Central memory CD8-positive, alpha-beta T cell (primary cell): ENCODE results near the gene PAFAH1B2.

Experiments used
- ATAC-seq: fragments of 150-1000 bp; cut with Tn5 transposase; replicated peaks from 2 replicates; pipeline ENCODE4 v1.10.0; 2022; ENCODE audit warnings: mild to moderate bottlenecking, moderate FRiP score, moderate number of reproducible peaks; ENCODE audit not compliant: poor library complexity, severe bottlenecking; ENCODE audit errors: extremely low read depth
- DNase-seq, 2 donors: peaks; one replicate each; pipeline ENCODE4 v3.0.0; 2021; ENCODE audit warnings: low spot score in 2 of 2
- H3K27ac Mint-ChIP-seq: one replicate; pipeline ENCODE4 v1.8.0; 2022; ENCODE audit warnings: low read depth, mild to moderate bottlenecking, moderate library complexity, mixed read lengths
- H3K27me3 Mint-ChIP-seq: one replicate; pipeline ENCODE4 v1.8.0; 2022; ENCODE audit warnings: mixed read lengths
- H3K36me3 Mint-ChIP-seq: one replicate; pipeline ENCODE4 v1.8.0; 2022; ENCODE audit warnings: mild to moderate bottlenecking, moderate library complexity, mixed read lengths; ENCODE audit not compliant: insufficient read depth
- H3K4me1 Mint-ChIP-seq: one replicate; pipeline ENCODE4 v1.8.0; 2022; ENCODE audit warnings: mixed read lengths
- H3K4me3 Mint-ChIP-seq: one replicate; pipeline ENCODE4 v1.8.0; 2022; ENCODE audit warnings: mild to moderate bottlenecking, moderate library complexity, mixed read lengths
- H3K9me3 Mint-ChIP-seq: one replicate; pipeline ENCODE4 v1.8.0; 2022; ENCODE audit warnings: mixed read lengths

The PAFAH1B2 gene, protein sequence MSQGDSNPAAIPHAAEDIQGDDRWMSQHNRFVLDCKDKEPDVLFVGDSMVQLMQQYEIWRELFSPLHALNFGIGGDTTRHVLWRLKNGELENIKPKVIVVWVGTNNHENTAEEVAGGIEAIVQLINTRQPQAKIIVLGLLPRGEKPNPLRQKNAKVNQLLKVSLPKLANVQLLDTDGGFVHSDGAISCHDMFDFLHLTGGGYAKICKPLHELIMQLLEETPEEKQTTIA

GRCh38 chr11:117143871-117144476 lies at the start of gene PAFAH1B2:
PAFAH1B2 (plus strand) TSS chr11:117144287; CDS start chr11:117152448, 8,161 bp downstream.
- H3K36me3 Mint-ChIP-seq = peaks cover 27% of the 10 kb centered on the region
- H3K4me3 Mint-ChIP-seq = peak within 1 kb of the TSS; percentile 97
- ATAC-seq (peak; percentile 91), DNase-seq (peak; percentile 84 to 89)
- peak within 1 kb of the TSS; percentile 89 for H3K27ac Mint-ChIP-seq
- no peaks in the 10 kb centered on the region for H3K9me3 Mint-ChIP-seq
- H3K27me3 Mint-ChIP-seq = peaks cover 28% of the 10 kb centered on the region
- H3K4me1 Mint-ChIP-seq = peaks cover 41% of the 10 kb centered on the region

DNA sequence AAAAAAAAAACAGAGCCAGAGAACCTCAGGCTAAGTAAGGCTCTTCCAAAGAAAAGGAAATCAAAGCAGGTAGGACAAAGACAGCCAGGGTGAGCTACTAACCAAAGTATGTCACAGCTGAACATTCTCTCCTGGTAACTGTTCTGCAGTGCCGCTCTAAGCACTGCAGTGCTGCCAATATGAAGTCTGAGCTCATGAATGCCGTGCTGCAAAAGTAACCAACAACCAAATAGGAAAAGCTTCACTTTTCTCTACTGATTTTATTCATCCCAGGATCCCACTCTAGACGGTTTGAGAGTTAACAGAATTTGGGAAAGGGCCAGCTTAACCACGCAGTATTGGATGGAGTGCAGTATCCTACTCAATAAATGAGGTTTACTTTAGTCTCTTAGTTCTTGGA lies 49.3 kb upstream of the PAFAH1B2 start:
- H3K27ac Mint-ChIP-seq = peak overlapping the region; percentile 99

DNA sequence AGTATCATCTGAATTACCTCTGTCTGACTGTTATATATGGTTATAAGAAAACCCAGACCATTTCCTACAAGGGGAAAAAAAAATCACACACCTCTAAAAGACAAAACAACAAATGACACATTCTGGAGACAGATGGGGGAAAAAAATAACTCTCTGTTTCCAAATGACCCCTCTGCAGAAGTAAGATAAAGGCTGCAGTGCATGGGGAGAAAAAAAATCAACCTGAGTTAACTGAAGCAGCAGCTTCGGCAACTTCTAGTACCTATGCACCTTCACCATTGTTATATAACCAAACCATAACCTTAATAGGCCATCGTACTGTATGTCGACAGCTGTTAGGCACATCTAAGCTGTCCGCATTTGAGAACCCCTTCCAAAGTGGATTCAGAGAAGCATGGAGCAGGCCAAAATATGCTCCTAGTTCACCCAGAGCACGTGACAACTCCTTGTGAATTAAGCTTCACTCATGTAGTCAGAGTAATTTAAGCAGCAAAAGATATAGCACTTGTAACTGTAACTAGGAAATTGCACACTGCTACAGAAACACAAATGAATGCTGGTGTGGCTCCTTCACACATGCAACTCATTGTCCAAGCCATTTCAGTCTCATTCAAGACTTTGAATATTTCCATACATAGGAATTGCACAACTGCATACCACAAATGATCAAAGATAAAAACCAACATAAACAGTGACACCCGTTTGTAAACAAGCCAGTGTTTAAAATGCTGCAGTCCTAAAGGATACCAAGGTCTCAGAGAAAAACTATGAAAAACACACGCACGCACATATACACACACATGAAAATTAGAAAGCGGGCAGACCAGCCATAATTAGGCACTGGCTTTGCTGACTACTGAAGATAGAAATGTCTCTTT lies 48.6 kb upstream of the PAFAH1B2 start:
- H3K27ac Mint-ChIP-seq = peak overlapping the region; percentile 99
- peaks cover 80% of the 10 kb centered on the region for H3K4me1 Mint-ChIP-seq
- DNase-seq = no peak
- H3K9me3 Mint-ChIP-seq = peaks cover 6% of the 10 kb centered on the region
- H3K4me3 Mint-ChIP-seq = peak overlapping the region; percentile 88
- no peak for ATAC-seq
- H3K27me3 Mint-ChIP-seq = no peaks in the 10 kb centered on the region
- peaks cover 43% of the 10 kb centered on the region for H3K36me3 Mint-ChIP-seq

More for the DNA sequence above, 49.3 kb upstream of the PAFAH1B2 start:
- H3K36me3 Mint-ChIP-seq = peaks cover 48% of the 10 kb centered on the region
- no peak for ATAC-seq
- no peaks in the 10 kb centered on the region for H3K27me3 Mint-ChIP-seq
- H3K9me3 Mint-ChIP-seq = peaks cover 6% of the 10 kb centered on the region
- peak overlapping the region; percentile 88 for H3K4me3 Mint-ChIP-seq
- DNase-seq = no peak
- H3K4me1 Mint-ChIP-seq = peaks cover 87% of the 10 kb centered on the region

- Mint-ChIP-seq H3K27ac (peak overlapping the region; percentile 99), H3K36me3 (peaks cover 39% of the 10 kb centered on the region), H3K4me1 (peaks cover 75% of the 10 kb centered on the region), H3K4me3 (peak overlapping the region; percentile 88), H3K27me3 (no peaks in the 10 kb centered on the region), H3K9me3 (peaks cover 6% of the 10 kb centered on the region)
- DNase-seq (peak in 1 of 2 donors; percentile 46), ATAC-seq (peak; percentile 28)
Observed at GRCh38 chr11:117096201-117096991, 47.7 kb upstream of the PAFAH1B2 start.

GRCh38 chr11:117097014-117097388 lies 47.1 kb upstream of the PAFAH1B2 start:
- Mint-ChIP-seq H3K27me3 (no peaks in the 10 kb centered on the region), H3K4me3 (peak overlapping the region; percentile 88), H3K27ac (peak overlapping the region; percentile 99), H3K4me1 (peaks cover 69% of the 10 kb centered on the region), H3K36me3 (peaks cover 39% of the 10 kb centered on the region), H3K9me3 (peaks cover 5% of the 10 kb centered on the region)
- DNase-seq = no peak
- ATAC-seq = no peak

GRCh38 chr11:117097389-117098268 lies 46.5 kb upstream of the PAFAH1B2 start:
- Mint-ChIP-seq H3K27ac (peak overlapping the region; percentile 99), H3K36me3 (peaks cover 39% of the 10 kb centered on the region), H3K27me3 (no peaks in the 10 kb centered on the region), H3K4me3 (peak overlapping the region; percentile 88), H3K4me1 (peaks cover 62% of the 10 kb centered on the region), H3K9me3 (no peaks in the 10 kb centered on the region)
- DNase-seq (peak; percentile 20 to 29), ATAC-seq (peak; percentile 12)

- Mint-ChIP-seq H3K36me3 (peaks cover 34% of the 10 kb centered on the region), H3K4me3 (peak within 1 kb of the TSS; percentile 88), H3K27ac (peak within 1 kb of the TSS; percentile 99), H3K9me3 (no peaks in the 10 kb centered on the region), H3K27me3 (no peaks in the 10 kb centered on the region), H3K4me1 (peaks cover 53% of the 10 kb centered on the region)
- DNase-seq = peak; percentile 85 to 91
- ATAC-seq = peak; percentile 74
Observed at GRCh38 chr11:117098269-117099232, 45.5 kb upstream of the PAFAH1B2 start, which contains the start of gene SIK3. SIK3 (minus strand) TSS chr11:117098428; CDS start chr11:117098415, 13 bp downstream.

GRCh38 chr11:117099696-117100095 lies 44.4 kb upstream of the PAFAH1B2 start:
- Mint-ChIP-seq H3K36me3 (peaks cover 31% of the 10 kb centered on the region), H3K9me3 (no peaks in the 10 kb centered on the region), H3K27me3 (no peaks in the 10 kb centered on the region), H3K27ac (peak overlapping the region; percentile 99), H3K4me3 (peak overlapping the region; percentile 88), H3K4me1 (peaks cover 43% of the 10 kb centered on the region)
- no peak for DNase-seq
- ATAC-seq = no peak

DNA sequence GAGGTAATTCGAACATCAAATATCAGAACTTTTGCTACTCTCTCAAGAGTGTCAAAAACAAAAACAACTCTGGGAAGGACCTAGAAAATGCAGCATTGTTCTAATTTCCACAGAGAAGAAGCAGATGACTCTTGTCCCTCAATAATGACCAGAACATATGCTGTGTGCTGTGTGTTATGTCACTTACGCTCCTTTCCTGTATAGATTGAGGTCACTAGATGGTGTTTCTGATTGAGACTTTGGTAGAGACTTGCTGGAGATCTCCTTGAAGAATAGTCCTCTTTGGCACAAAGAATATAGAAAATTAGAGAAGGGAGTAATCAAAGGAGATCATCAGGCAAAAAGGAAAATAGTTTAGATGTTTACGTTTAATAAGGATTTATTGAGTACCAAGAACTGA lies 43.5 kb upstream of the PAFAH1B2 start:
- Mint-ChIP-seq H3K4me3 (no peak overlapping the region), H3K4me1 (peaks cover 34% of the 10 kb centered on the region), H3K36me3 (peaks cover 25% of the 10 kb centered on the region), H3K9me3 (no peaks in the 10 kb centered on the region), H3K27me3 (no peaks in the 10 kb centered on the region), H3K27ac (peak overlapping the region; percentile 99)
- ATAC-seq (no peak), DNase-seq (no peak)

- DNase-seq (no peak), ATAC-seq (no peak)
- Mint-ChIP-seq H3K27ac (no peak overlapping the region), H3K4me3 (no peak overlapping the region), H3K4me1 (no peaks in the 10 kb centered on the region), H3K27me3 (no peaks in the 10 kb centered on the region), H3K36me3 (no peaks in the 10 kb centered on the region), H3K9me3 (no peaks in the 10 kb centered on the region)
Observed at GRCh38 chr11:117107701-117108590, 36.1 kb upstream of the PAFAH1B2 start.
